Heart left ventricle (tissue), 16 donors: ENCODE results near the gene ZFPM1. TPM values are rescaled to one million over a fixed set of nuclear protein-coding genes. Genes with fewer than 3 reads are reported as not detected.

ENCODE experiments used
- ATAC-seq, 4 donors: fragments of 200-7000 bp; cut with Tn5 transposase; one replicate each; pipeline ENCODE4 v1.9.1; 2020 to 2022; ENCODE audit warnings: moderate library complexity in 4 of 4, mild to moderate bottlenecking in 3 of 4, moderate number of reproducible peaks in 1 of 4
- DNase-seq, 5 donors: peaks; one replicate each; pipeline ENCODE4 v3.0.0-alpha.2; 2020
- H3K27ac ChIP-seq, 12 donors: fragments of 200-600 bp; sonication (generic) in 4 of 12; one replicate each; pipeline versions ENCODE4 v1.5.0 to v1.8.0; 2016 to 2022; ENCODE audit warnings: mild to moderate bottlenecking in 2 of 12
- H3K27me3 ChIP-seq, 9 donors: fragments of 200-600 bp; sonication (generic) in 2 of 9; one replicate each; pipeline versions ENCODE4 v1.5.1 to v1.8.0; 2016 to 2022; ENCODE audit warnings: mild to moderate bottlenecking in 3 of 9
- H3K36me3 ChIP-seq, 9 donors: fragments of 200-600 bp; sonication (generic) in 2 of 9; one replicate each; pipeline versions ENCODE4 v1.5.0 to v1.8.0; 2018 to 2022; ENCODE audit warnings: mild to moderate bottlenecking in 2 of 9
- H3K4me1 ChIP-seq, 12 donors: fragments of 200-600 bp; sonication (generic) in 4 of 12; one replicate each; pipeline versions ENCODE4 v1.5.0 to v1.8.0; 2016 to 2022; ENCODE audit warnings: mild to moderate bottlenecking in 3 of 12
- H3K4me3 ChIP-seq, 12 donors: fragments of 200-600 bp; sonication (generic) in 4 of 12; one replicate each; pipeline versions ENCODE4 v1.5.0 to v1.8.0; 2017 to 2022; ENCODE audit warnings: mild to moderate bottlenecking in 9 of 12, moderate library complexity in 4 of 12
- H3K9me3 ChIP-seq, 12 donors: fragments of 200-600 bp; sonication (generic) in 4 of 12; one replicate each; pipeline versions ENCODE4 v1.5.0 to v1.8.0; 2016 to 2022; ENCODE audit warnings: mild to moderate bottlenecking in 1 of 12
- POLR2A ChIP-seq, 2 donors: fragments of 450-650 bp; IDR thresholded peaks; one replicate each; pipeline ENCODE4 v1.6.1; 2017; ENCODE audit warnings: antibody characterized with exemption in 2 of 2, mild to moderate bottlenecking in 2 of 2, moderate library complexity in 2 of 2
- WGBS, 4 donors: extraction: QIAGEN DNeasy Blood & Tissue Kit in 2 of 4; methylation state at CpG; one replicate each; pipeline versions ENCODE4 v1.1.5 to v1.1.7; 2013 to 2018; 5-methylcytosine and 5-hydroxymethylcytosine counted together
- intact Hi-C, 10 donors: fragments of 100-400 bp; cut with DNase I; formaldehyde crosslinking; loops; one replicate each; pipeline versions ENCODE4 v1.11.1 to v1.14.2; 2022
- polyA plus RNA-seq, 2 donors: library from polyadenylated mRNA; stranded (reverse); fragments of 200-250 nt; gene quantifications; one replicate each; pipeline ENCODE4 v1.2.3, GENCODE V29; 2013
- total RNA-seq, 9 donors: library from RNA; depleted of rRNA in 2 of 9; stranded (reverse); fragments of >200 nt in 2 of 9; fragmentation: NEBNext Ultra II Directional in 3 of 9; extraction: Animal tissue kit (Norgen Biotek cat#: 25700) in 3 of 9; gene quantifications; one replicate each; pipeline versions ENCODE4 v1.1.0 to v1.2.4, GENCODE V29; 2016 to 2023
- TF ChIP-seq, protein P1 (sequence below), 12 donors: fragments of 200-600 bp; sonication (generic) in 4 of 12; IDR thresholded peaks; one replicate each; pipeline versions ENCODE4 v1.5.0 to v1.8.0; 2018 to 2022; ENCODE audit warnings: antibody characterized with exemption in 12 of 12, mild to moderate bottlenecking in 5 of 12
- donor health status: ischemic (EF 13 %, LVEDD 7.1; RV severe dilation, severe dysfunction).
- donor health status: healthy with polysubstance abuse.
- donor health status: DM: no; HTN: yes; CAD: no.
- donor health status: DM: no; HTN: no; CAD: no.
- donor health status: ischemic (EF 25% LVEDD 6.9; RV normal size, moderate dysfunction).
- donor health status: ischemic (EF 25% LVEDD 5.7; RV mildly dilated, moderate dysfunction).
- donor health status: healthy.
- donor health status: DM: yes; HTN: yes; CAD: no.
- donor health status: ischemic (EF 35%, LVEDD 5.7; RV mildly dilated, moderate dysfunction).
- donor health status: nonischemic (EF 11% LVEDD 7.7; RV severe dilation, severe dysfunction).
- donor health status: DM: yes; HTN: yes; CAD: no.
- donor health status: PGD.
- donor health status: ischemic (EF 29% LVEDD 5.4; RV normal size, mild dysfunction).
- donor health status: nonischemic (EF 23%, LVEDD 6.1; RV moderate dilation, normal function).

The ZFPM1 gene
- total and polyA plus RNA-seq, 11 donors = 1.3 to 6.3 (median 4.1) TPM

DNA sequence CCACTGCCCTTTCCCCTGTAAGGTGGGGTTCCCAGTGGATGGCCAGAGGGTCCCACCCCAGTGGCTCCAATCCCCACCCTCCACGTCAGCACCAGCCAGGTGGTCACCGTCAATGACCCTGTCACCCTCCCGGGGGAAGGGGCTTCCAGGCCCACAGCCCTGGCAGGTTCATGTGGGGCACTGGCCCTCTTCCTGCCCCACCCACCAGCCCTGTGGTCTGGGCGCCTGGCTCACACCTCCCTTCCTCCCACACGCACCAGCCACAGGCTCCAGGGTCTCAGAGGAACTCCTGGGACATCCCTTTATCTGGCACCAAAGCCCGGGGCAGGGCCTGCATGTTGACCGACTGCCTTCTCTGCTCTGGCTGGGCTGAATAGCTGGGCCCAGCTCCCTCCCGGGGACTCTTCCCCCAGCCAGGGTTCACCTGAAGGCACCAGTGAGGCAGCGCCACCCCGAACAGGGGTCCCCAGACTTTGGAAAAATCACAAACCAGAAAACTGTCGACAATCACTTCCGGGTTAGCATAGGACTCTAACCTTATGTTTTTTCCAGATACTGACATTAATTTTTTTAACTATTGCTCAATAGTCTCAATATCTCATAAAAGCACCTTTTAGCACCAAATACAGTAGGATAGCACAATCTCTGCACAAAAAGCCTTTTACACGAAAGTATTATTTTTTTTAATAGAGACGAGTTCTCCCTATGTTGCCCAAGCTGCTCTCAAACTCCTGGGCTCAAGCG lies 95.2 kb downstream of the ZFPM1 start:
- H3K36me3 ChIP-seq = no peaks in the 10 kb centered on the region
- TF ChIP-seq, protein P1, sequence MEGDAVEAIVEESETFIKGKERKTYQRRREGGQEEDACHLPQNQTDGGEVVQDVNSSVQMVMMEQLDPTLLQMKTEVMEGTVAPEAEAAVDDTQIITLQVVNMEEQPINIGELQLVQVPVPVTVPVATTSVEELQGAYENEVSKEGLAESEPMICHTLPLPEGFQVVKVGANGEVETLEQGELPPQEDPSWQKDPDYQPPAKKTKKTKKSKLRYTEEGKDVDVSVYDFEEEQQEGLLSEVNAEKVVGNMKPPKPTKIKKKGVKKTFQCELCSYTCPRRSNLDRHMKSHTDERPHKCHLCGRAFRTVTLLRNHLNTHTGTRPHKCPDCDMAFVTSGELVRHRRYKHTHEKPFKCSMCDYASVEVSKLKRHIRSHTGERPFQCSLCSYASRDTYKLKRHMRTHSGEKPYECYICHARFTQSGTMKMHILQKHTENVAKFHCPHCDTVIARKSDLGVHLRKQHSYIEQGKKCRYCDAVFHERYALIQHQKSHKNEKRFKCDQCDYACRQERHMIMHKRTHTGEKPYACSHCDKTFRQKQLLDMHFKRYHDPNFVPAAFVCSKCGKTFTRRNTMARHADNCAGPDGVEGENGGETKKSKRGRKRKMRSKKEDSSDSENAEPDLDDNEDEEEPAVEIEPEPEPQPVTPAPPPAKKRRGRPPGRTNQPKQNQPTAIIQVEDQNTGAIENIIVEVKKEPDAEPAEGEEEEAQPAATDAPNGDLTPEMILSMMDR (IDR thresholded peaks at IDR 0.05) = no peak
- no peak for TF ChIP-seq POLR2A (IDR thresholded peaks at IDR 0.05)
- WGBS, 4 donors = 58 to 66% (median 64%) methylated on average over 14 to 15 of the region's 15 CpGs

GRCh38 chr16:88548985-88549384 lies 95.9 kb downstream of the ZFPM1 start:
- intact Hi-C loops = no loop called here
- 74 to 85% (median 84%) methylated on average over 13 of the region's 13 CpGs for WGBS, 4 donors
- no peak overlapping the region for H3K4me3 ChIP-seq
- H3K9me3 ChIP-seq = peaks cover 0 to 8% (median 4%) of the 10 kb centered on the region in 12 donors
- H3K4me1 ChIP-seq = peaks cover 0 to 15% (median 4%) of the 10 kb centered on the region in 12 donors
- H3K27ac ChIP-seq = no peak overlapping the region
- H3K27me3 ChIP-seq = peaks cover 0 to 24% (median 9%) of the 10 kb centered on the region in 9 donors
- peak in 1 of 5 donors; percentile 4 for DNase-seq
- no peak for ATAC-seq
- TF ChIP-seq, protein P1 (IDR thresholded peaks at IDR 0.05) = no peak
- TF ChIP-seq POLR2A (IDR thresholded peaks at IDR 0.05) = no peak
- H3K36me3 ChIP-seq = no peaks in the 10 kb centered on the region

More for the DNA sequence above, 95.2 kb downstream of the ZFPM1 start:
- Histone ChIP-seq H3K4me1 (peaks cover 0 to 15% (median 4%) of the 10 kb centered on the region in 12 donors), H3K27me3 (peaks cover 0 to 24% (median 9%) of the 10 kb centered on the region in 9 donors), H3K4me3 (no peak overlapping the region), H3K9me3 (peaks cover 0 to 15% (median 11%) of the 10 kb centered on the region in 12 donors), H3K27ac (no peak overlapping the region)
- DNase-seq (peak in 1 of 5 donors; percentile 23), ATAC-seq (peak in 1 of 4 donors; percentile 14)
- intact Hi-C loops = no loop called here

- 54 to 62% (median 57%) methylated on average over 12 of the region's 12 CpGs for WGBS, 4 donors
- ATAC-seq (peak in 1 of 4 donors; percentile 33), DNase-seq (peak in 1 of 5 donors; percentile 1)
- no peak overlapping the region for H3K4me3 ChIP-seq
- H3K27me3 ChIP-seq = peaks cover 0 to 24% (median 10%) of the 10 kb centered on the region in 9 donors
- peaks cover 0 to under 1% (median 0%) of the 10 kb centered on the region in 12 donors for H3K9me3 ChIP-seq
- H3K4me1 ChIP-seq = peaks cover 0 to 15% (median 4%) of the 10 kb centered on the region in 12 donors
- TF ChIP-seq POLR2A (IDR thresholded peaks at IDR 0.05) = no peak
- TF ChIP-seq, protein P1 (IDR thresholded peaks at IDR 0.05) = no peak
- intact Hi-C loops = no loop called here
- no peak overlapping the region for H3K27ac ChIP-seq
- H3K36me3 ChIP-seq = no peaks in the 10 kb centered on the region
Observed at GRCh38 chr16:88549671-88550245, 96.7 kb downstream of the ZFPM1 start.

DNA sequence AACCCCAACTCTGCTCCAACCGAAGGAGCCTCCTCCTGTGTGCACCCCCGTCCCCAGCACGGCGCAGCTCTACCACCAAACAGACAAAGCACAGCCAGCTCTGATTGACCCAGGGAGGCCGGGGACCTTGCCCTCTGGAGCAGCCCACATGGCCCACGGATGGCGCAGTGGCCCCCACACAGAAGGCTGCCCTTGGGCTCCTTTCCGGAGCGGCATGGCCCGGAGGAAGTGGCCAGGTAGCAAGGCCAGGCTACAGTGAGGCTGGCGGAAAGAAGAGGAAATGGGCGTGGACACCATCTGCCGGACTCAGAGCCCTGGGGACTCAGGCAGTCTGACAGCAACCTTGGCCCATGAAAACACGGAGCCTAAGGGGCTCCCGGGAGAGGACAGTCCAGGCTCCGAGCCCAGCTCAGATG lies 97.2 kb downstream of the ZFPM1 start:
- DNase-seq (peak in 1 of 5 donors; percentile 45), ATAC-seq (peak; percentile 38 to 75 (median 48))
- no peaks in the 10 kb centered on the region for H3K9me3 ChIP-seq
- H3K4me1 ChIP-seq = peaks cover 0 to 15% (median 4%) of the 10 kb centered on the region in 12 donors
- H3K36me3 ChIP-seq = no peaks in the 10 kb centered on the region
- 30 to 43% (median 40%) methylated on average over 10 to 16 of the region's 16 CpGs for WGBS, 4 donors
- TF ChIP-seq, protein P1 (IDR thresholded peaks at IDR 0.05) = peak in 1 of 12 donors; percentile 11
- no peak for TF ChIP-seq POLR2A (IDR thresholded peaks at IDR 0.05)
- H3K27me3 ChIP-seq = peaks cover 0 to 24% (median 10%) of the 10 kb centered on the region in 9 donors
- intact Hi-C loops = no loop called here
- no peak overlapping the region for H3K27ac ChIP-seq
- no peak overlapping the region for H3K4me3 ChIP-seq
